DMS114 treated with DMSO at 0.1 percent for 48 hours (cell line): ENCODE data around the gene TRMT44.
"Not testable (repeated sequence)": the region's sequence is repeated elsewhere in the genome, so short reads cannot be mapped to it uniquely, and the experiment has no call there.

Source experiments
- DNase-seq: peaks from one replicate; lab custom pipeline; 2025; ENCODE audit not compliant: unreplicated experiment; lab: John Stamatoyannopoulos, UW

Gene TRMT44

DNA sequence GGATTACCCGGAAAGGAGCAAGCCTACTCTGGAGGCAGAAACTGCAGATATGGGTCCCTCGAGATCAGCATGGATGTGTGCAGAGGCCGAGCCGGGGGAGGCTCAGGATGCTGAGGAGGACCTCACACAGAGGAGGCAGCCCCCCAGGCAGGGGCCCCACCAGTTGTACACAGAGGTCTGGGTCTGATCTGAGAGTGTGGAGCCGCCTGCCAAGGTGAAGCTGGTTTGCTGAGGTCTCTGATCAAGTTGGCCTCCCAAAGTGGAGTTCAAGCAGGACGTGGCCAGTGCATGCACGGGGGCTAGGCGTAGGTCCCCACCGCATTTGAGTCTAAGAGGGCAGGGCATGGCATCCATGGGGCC, 35.1 kb upstream of the TRMT44 start:
- DNase-seq, result no peak

DNA sequence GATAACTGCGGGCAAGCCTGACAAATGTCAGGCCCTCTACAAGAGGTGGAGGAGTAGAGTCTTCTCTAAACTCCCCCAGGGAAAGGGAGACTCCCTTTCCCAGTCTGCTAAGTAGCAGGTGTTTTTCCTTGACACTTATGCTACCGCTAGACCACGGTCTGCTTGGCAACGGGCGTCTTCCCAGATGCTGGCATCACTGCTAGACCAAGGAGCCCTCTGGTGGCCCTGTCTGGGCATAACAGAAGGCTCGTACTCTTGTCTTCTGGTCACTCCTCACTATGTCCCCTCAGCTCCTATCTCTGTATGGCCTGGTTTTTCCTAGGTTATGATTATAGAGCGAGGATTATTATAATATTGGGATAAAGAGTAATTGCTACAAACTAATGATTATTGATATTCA, 33.7 kb upstream of the TRMT44 start:
- not testable (repeated sequence) for DNase-seq

GRCh38 chr4:8407316-8407715, 33.3 kb upstream of the TRMT44 start:
- no peak for DNase-seq

DNA sequence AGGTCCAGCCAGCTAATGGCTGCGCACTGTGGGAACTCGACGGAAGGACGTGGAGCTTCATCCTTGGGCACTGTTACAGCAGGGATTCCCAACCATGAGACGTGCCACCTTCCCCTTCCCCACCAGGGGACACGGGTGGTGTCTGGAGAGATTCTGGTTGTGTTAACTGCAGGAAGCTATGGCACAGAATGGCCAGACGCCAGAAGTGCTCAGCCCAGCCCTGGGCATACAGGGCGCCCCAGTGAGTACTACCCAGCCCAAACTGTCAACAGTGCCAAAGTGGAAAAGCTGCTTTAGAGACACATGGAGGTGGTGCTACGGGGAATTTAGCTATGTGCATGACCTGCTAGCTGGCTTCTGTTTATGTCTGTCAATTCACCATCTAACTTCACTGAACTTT, 32.8 kb upstream of the TRMT44 start:
- DNase-seq, result no peak

- DNase-seq, result no peak
These were observed 31.1 kb upstream of the TRMT44 start for GRCh38 chr4:8409264-8410065.

DNA sequence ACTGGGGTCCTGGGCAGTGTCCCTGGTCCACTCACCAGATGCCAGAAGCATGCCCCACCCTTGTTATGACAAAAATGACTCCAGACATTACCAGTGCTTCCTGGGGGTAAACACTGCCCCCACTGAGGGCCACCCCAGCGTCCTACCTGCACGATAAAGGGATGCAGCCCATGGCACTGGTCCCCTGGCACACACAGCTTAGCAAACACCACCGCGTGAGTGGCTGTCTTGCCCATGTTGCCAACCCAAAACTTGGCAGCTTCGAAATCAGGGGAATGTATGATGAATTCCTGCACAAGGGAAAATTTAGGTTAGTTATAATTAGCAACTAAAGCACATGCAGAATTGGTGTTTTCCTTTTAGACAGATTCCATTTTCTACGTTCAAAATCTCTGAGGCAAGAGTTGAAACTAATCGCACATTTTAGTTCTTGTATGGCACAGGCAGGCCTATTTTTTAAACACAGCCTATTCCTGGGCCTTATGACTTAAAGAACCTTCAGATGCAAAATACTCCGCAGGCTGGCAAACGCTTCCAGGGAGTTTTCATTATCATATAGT, 30.4 kb upstream of the TRMT44 start:
- no peak for DNase-seq

DNA sequence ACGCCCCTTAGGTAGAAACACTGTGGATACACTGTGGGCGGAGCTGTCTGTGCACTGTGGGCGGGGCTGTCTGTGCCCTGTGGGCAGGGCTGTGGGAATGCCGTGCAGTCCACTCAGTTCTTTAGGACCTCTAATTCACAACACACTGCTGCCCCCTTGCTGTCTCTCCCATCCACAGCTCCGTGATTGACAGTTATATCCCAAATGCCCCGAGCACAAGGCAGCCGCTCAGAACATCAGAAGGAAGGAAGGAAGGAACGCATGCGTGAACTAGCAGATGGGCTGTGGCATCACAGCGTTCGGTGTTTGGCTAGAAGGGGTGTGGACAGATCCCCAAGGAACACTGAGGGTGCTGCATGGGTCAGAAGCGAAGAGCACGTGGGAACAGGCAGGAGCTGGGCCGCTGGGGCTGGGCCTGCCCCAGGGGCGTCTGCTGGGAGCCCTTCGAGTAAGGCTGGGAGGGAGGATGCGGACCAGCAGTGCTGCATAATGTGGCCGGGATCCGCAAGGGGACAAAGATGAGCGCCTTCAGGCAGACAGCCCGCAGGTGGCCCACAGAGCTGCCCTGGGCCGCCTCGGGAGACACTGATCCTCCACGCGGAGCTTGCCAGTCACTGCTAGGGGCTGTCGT, 29.8 kb upstream of the TRMT44 start:
- peak; percentile 45 for DNase-seq

- DNase-seq, result no peak
These were observed 29.0 kb upstream of the TRMT44 start for GRCh38 chr4:8411351-8412180.

DNA sequence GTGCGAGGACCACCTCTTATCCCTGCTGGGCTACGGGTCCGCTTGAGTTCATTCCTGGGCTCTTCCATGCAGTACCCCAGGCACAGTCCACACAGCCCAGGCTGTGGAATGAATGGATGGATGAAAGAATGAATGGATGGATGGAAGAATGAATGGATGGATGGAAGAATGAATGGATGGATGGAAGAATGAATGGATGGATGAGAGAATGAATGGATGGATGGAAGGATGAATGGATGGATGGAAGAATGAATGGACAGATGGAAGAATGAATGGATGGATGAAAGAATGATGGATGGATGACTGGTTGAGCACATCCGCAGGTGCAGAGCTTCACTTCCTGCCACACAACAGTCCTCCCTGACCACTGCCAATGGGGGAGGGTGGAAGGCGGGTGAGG, 28.3 kb upstream of the TRMT44 start:
- DNase-seq, result no peak

DNA sequence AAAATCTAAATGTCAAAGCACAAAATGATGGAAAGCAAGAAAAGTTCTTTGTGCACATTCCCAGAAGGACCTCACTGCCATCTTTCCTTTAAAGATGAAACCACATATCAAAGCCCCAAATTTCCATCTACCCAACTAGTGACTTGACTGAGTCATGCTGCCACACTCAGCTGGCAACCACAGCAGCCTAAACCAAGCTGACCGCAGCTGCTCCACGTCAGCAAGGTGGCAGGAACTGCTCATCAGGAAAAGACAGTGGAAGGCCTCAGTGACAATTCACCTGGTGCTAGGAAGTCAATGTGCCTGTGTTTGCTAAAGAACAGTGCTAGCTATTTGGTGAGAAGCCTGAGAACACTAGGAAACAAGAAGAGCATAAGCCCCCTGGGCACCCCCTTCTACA, 26.2 kb upstream of the TRMT44 start:
- DNase-seq, result no peak

DNA sequence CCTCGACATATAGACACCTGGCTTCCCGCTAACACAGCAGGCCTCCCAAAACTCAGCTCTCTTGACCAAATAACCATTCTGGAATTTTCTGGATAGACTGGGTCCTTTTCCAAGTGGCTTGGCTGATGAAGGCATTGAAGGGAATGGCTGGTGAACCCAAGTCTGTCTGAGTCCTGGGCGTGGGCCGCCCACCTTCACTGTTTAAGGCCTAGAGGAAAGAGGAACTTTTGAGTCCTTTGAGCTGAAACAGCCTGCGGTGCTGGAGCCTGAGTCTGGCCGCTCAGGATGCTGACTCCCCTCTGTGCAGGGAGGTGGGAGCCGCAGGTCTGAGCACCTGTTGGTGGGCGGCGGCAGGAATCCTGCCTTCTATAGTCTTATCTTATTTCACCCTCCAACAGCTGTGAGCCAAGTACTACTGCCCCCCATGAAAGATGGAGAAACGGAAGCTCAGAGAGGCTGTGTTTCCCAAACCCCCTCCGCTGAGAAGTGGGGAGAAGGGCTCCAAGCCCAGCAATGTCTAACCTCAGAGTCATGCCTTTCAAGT, 23.4 kb upstream of the TRMT44 start:
- DNase-seq, result no peak

- no peak for DNase-seq
These were observed 21.1 kb upstream of the TRMT44 start for GRCh38 chr4:8419222-8420041.

GRCh38 chr4:8420151-8420550, 20.4 kb upstream of the TRMT44 start:
- not testable (repeated sequence) for DNase-seq

GRCh38 chr4:8422327-8422726, 18.2 kb upstream of the TRMT44 start:
- DNase-seq, result no peak

DNA sequence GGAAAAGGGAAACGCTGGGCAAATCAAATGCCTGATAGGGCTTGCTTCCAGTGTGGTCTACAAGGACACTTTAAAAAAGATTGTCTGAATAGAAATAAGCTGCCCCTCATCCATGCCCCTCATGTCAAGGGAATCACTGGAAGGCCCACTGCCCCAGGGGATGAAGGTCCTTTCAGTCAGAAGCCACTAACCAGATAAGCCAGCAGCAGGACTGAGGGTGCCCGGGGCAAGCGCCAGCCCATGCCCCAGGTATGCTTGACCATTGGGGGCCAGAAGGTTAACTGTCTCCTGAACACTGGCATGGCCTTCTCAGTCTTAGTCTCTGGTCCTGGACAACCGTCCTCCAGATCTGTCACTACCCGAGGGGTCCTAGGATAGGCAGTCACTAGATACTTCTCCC, 17.8 kb upstream of the TRMT44 start:
- DNase-seq, result no peak

DNA sequence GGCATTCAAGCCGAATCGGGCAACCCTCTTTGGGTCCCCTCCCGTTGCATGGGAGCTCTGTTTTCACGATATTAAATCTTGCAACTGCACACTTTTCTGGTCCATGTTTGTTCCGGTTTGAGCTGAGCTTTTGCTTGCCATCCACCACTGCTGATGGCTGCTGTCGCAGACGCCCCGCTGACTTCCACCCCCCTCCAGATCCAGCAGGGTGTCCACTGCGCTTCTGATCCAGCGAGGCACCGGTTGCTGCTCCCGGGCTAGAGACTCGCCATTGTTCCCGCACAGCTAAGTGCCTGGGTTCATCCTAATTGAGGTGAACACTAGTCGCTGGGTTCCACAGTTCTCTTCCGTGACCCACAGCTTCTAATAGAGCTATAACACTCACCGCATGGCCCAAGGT, 13.3 kb upstream of the TRMT44 start:
- DNase-seq, result no peak

- no peak for DNase-seq
These were observed 12.8 kb upstream of the TRMT44 start for GRCh38 chr4:8427761-8428287.

GRCh38 chr4:8428288-8429097, 12.1 kb upstream of the TRMT44 start:
- peak; percentile 54 for DNase-seq

DNA sequence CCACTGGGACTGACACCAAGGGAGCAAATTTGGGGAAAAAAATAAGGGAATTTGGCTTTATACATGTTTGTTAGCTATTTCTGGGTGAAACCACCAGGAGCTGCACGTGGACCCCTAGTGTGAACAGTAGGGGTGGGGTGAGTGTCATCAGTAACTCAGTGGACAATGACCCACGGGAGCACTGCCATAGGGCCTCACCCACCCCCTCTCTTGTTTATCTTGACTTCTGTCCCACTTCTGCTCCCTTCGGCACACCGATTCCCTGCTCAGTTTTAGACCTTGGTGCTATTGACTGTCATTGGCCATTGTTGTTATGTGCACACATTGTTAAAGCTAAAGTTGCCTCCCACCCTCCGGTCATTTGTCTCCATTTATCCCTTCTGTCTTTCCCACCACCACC, 9.0 kb upstream of the TRMT44 start:
- DNase-seq, result no peak
